HG03097 (cell line): Measurements from ENCODE around the gene UGT1A8.
"Not testable (repeated sequence)": the region's sequence is repeated elsewhere in the genome, so short reads cannot be mapped to it uniquely, and the experiment has no call there.

ENCODE experiments used
- ATAC-seq: cut with Tn5 transposase; IDR thresholded peaks from one replicate; pipeline ENCODE4 v1.9.1; 2021; ENCODE audit not compliant: unreplicated experiment, low FRiP score

Gene UGT1A8

DNA sequence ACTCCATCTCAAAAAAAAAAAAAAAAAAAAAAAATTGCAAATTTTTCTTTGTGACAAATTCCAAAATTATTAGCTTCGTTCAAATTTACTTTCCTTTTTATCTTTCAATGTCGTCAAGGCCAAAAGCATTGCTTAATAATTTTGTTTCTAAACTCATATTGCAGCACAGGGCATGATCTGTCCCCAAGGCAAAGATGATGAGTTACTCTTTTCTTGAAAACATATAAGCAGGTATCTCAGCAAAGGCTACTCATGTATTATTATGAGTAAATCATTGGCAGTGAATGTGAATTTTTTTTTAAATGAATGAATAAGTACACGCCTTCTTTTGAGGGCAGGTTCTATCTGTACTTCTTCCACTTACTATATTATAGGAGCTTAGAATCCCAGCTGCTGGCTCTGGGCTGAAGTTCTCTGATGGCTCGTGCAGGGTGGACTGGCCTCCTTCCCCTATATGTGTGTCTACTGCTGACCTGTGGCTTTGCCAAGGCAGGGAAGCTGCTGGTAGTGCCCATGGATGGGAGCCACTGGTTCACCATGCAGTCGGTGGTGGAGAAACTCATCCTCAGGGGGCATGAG, 64.2 kb downstream of the UGT1A8 start, which contains the start of gene UGT1A7:
Gene UGT1A7 (plus strand): TSS at position 381 of the 579 bp plus-strand sequence. CDS start 37 bp downstream, at position 418.
- ATAC-seq: no peak

GRCh38 chr2:233684640-233685039, 67.2 kb downstream of the UGT1A8 start:
- no peak for ATAC-seq

DNA sequence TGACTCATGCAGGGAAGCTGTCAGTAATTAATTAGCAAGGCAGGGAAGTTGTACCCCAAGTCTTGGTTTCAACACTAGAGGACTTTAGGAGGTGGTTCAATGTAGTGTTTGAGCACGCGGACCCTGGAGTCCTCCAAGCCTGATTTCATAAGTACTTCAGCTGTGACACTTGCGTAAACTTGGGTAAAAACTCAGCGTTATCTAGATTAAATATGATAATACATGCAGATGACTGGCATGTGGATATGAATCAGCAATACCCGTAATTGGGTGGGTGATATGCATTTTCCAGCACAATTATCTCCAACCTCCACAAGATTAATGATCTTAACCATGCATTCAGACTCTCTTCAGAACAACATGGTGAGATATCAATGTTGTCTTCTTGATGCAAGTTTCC, 69.5 kb downstream of the UGT1A8 start:
- no peak for ATAC-seq

DNA sequence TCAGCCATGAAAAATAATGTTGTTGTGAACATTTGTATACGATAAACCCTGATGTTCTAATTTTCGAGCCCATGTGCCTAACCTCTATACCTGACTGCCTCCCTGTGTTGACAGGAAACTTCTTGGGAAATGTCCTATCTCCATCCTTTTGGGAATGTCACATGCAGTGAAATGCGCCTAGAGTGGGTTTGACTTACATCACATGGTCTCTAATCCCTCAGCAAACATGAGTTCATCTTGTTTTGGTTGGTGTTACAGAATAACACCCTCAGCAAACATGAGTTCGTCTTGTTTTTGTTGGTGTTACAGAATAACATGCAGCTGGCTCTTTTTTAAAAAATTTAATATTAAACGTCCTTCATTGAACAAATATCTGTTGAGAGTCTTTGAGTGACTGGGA, 70.9 kb downstream of the UGT1A8 start:
- ATAC-seq: no peak

DNA sequence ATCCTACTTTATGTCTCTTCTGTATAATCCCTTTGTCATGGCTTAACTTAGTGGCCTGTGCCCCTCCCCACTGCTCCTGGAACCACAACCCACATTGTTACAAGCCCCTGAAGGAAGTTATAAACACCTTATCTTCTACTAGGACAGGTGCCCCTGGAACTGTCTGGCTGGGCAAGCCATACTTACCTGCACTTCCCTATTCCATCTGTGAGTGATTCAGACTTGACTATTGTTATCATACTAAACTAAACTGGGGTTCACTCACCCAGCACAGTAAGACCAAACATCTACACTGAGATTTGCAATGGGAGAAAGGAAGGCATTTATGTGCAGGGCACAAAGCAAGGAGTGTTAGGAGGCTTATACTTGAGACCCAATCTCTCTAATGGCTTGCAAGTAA, 71.6 kb downstream of the UGT1A8 start:
- no peak for ATAC-seq

DNA sequence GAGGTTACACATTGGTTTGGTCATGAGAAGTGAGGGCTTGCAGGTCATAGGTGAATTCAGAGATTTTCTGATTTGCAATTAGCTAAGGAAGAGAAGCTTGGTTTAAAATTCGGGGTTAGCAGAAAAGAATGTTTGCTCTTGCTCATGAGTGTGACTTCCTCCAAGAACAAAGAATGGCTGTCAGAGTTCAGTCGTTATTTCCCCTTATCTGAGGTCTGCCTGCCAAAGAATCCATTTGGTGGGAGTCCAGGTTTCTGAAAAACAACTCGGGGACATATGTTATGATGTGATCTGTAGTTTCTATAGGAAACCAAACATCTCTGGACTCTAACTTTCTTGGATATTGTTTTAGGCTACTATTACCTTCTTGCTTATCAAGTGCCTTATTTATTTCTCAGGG, 72.1 kb downstream of the UGT1A8 start:
- no peak for ATAC-seq

- ATAC-seq: no peak
These were observed 73.0 kb downstream of the UGT1A8 start for GRCh38 chr2:233690444-233690843.

DNA sequence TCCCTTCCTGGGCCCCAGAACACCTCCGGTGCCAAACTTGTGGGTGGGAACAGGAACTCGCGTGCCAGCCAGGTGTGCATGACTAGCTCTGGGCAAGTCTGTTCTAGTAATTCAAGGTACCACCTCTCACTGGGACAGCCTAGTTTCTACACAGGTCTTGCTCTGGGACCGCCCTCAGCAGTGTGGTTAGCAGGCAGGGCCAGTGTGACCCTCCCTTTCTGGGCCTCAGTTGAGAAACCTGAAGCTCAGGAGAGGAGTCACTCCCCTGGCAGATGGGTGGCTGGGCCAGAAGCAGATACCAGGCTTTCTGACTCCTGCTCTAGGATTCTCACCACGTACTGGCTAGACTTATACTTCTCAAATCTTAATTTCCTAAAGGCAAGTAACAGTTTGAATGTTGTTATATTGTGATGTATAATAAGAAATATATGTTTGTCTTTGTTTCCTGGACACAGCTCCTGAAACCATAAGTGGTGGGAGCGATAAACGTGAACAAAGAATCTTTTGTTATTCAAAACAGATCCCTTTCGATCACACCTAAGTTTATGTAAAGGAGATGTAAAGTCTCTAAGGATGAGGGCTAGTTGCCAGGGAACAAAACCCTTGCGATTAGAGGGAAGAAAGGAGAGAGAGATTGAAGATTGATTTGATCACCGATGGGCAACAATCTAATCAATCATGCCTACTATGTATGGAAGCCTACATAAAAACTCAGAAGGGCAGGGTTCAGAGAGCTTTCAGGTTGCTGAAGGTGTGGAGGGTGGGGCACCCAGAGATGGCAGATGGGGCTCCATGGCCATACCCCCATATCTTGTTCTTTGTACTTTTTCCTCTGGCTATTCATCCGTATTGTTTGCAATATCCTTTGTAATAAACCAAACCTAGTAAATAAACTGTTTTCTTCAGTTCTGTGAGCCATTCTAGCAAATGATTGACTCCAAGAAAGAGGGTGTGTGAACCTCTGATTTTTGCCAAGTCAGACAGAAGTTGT, 74.3 kb downstream of the UGT1A8 start:
- no peak for ATAC-seq

- ATAC-seq: no peak
These were observed 75.2 kb downstream of the UGT1A8 start, which contains the start of gene UGT1A6 for GRCh38 chr2:233692648-233693047. Gene UGT1A6, plus strand, starts transcription at chr2:233692890. Its CDS starts 115 bp downstream, at chr2:233693005.

GRCh38 chr2:233693963-233694362, 76.5 kb downstream of the UGT1A8 start:
- no peak for ATAC-seq

DNA sequence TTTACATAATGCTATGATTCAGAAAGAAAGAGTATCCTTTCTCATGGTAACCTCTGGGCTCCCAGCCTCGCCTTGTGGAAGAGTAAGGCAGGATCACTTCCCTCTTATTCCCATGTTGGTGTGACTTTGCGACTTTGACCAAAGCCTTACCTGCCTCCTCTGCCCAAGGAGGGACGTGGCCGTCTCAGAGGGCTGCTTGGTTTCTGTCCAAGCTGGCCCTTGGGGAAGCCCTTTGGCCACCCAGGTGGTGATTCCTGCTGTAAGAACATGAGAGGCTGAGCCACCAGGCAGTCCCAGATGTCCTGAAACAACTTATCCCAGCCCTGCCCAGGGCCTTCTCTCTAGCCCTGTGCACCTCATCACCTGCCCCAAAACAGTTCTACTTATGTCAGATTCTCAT, 81.3 kb downstream of the UGT1A8 start:
- ATAC-seq: no peak

DNA sequence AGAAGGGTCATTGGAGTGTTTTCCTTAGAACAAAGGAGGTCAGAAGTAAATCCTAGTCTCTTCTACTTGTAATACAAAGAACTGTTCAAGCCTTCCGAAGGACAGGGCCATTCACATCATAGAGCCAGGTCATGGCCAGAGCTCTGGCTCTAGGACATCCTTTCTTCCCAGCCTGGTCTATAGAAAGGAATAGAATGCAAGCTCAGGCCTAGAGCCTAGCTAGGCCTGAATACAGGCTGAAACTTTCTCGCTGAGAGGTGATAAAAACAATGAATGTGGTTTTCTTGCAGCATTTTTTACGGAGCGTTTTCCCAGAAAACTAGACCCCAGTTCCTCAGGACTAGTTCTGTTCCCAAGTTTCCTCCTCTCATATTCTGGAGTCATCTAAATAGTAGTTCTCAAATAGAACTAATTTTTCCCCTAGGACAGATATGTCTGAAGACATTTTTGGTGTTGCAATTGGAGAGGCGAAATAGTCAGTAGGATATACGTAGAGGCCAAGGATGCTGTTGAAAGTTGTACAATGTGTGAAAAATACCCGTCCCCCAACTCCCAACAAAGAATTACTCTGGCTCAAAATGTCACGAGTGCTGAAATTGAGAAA, 82.1 kb downstream of the UGT1A8 start:
- no peak for ATAC-seq

DNA sequence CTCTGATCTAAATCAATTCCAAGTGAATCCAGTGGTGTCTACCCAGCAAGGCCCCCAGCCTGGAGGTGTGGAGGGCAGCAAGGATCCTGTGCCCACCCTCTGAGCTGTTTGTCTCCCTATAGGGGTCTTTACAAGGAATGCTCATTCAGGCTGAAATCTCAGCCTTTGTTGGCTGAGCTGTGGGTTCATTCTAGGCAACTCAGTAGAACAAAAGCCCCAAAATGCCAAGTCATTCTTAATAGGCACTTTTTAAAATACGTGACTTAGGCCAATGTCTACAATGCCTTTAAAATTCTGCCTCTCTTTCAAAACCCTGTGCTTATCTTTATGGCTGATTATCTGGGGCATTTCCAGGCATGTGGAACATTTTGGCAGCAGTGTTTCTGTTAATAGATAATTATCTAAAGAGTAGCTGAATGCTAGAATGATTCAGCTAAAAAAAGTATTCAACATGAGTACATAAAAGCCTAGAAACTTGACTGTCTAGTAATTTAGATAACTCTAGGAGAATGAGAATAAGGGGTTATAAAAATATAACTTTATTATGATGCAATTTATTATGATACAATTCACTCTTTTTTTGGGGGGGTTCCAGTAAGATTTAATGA, 82.7 kb downstream of the UGT1A8 start:
- ATAC-seq: no peak

DNA sequence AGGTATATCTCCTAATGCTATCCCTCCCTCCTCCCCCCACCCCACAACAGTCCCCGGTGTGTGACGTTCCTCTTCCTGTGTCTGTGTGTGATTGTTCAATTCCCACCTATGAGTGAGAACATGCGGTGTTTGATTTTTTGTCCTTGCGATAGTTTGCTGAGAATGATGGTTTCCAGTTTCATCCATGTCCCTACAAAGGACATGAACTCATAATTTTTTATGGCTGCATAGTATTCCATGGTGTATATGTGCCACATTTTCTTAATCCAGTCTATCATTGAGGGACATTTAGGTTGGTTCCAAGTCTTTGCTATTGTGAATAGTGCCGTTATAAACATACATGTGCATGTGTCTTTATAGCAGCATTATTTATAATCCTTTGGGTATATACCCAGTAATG, 83.4 kb downstream of the UGT1A8 start:
- ATAC-seq: not testable (repeated sequence)

DNA sequence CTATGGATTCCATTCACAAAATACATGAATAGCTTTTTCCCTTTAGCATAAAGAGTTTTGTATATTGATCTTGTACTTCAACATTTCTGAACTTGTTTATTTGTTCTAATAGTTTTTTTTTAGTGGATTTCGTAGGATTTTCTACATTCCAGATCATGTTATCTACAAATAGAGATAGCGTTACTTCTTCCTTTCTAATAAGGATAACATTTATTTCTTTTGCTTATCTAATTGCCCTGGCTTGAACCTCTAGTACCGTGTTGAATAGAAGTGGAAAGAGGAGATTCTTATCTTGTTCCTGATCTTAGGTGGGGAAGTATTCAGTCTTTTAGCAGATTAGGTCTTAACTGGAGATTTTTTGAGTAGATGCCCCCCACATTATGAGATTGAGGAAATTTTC, 84.8 kb downstream of the UGT1A8 start:
- ATAC-seq: no peak

- no peak for ATAC-seq
These were observed 88.6 kb downstream of the UGT1A8 start for GRCh38 chr2:233705911-233706506.

DNA sequence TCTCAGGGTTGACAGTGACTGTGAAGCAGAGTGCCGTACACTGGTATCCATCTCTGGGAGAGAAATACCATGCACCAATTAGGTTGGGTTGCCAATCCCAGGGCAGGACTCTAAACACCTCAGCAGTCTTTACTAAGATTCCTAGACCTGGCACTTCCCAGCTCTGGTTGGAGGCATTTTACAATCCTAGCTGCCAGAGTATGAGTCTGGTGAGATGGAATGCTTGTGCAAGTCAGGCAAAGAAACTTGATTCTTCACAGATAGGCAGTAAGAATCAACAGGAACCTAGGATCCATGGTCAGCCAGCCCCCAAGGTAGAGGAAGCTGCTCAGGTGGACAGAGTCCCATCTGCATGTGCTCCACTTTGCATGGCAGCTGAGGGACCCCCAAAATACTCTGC, 89.3 kb downstream of the UGT1A8 start:
- no peak for ATAC-seq

DNA sequence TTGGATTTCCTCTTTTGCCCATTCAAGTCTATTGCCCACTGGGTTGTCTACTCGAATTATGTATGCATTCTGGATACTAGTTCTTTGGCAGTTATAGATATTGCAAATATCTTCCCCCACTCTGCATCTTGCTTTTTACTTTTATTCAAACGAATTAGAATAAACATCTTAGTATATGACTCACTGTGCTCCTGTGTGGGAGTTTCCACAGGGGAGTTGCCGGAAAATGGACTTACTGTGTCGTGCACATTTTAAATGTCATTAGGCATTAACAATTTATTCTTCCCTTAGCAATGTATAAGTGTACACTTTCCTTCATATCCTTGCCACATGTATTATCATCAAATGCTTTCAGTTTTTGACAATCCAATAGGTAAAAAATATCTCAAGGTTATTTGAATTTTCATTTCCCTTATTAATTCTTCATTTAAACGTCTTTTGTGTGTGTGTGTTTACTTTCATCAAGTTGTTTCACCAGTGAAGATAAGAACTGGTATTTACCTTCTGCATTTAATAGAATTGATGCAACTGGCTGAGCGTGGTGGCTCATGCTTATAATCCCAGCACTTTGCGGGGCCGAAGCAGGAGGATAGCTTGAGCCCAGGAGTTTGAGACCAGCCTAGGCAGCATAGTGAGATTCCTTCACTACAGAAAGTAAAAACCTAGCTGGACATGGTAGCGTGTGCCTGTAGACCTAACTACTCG, 90.7 kb downstream of the UGT1A8 start:
- ATAC-seq: no peak

GRCh38 chr2:233708942-233709341, 91.5 kb downstream of the UGT1A8 start:
- ATAC-seq: no peak
